Type B pancreatic cell (in vitro differentiated cells): Measurements from ENCODE around the gene MKI67. TPM values are rescaled to one million over a fixed set of nuclear protein-coding genes. Genes with fewer than 3 reads are reported as not detected.

Experiments used
- DNase-seq: peaks from one replicate; pipeline ENCODE4 v3.0.0; 2021; ENCODE audit warnings: mixed read lengths; ENCODE audit not compliant: unreplicated experiment; ENCODE audit errors: extremely low spot score
- H3K27ac Mint-ChIP-seq: 2 replicates; pipeline ENCODE4 v1.8.0; 2021; ENCODE audit warnings: mild to moderate bottlenecking, mixed read lengths
- H3K27me3 Mint-ChIP-seq: 2 replicates; pipeline ENCODE4 v1.8.0; 2021; ENCODE audit warnings: mixed read lengths
- H3K36me3 Mint-ChIP-seq: 2 replicates; pipeline ENCODE4 v1.8.0; 2021; ENCODE audit warnings: mixed read lengths
- H3K4me1 Mint-ChIP-seq: one replicate; pipeline ENCODE4 v1.8.0; 2021; ENCODE audit warnings: mixed read lengths; ENCODE audit not compliant: unreplicated experiment
- H3K4me3 Mint-ChIP-seq: 2 replicates; pipeline ENCODE4 v1.8.0; 2021; ENCODE audit warnings: mild to moderate bottlenecking, mixed read lengths
- H3K9me3 Mint-ChIP-seq: 2 replicates; pipeline ENCODE4 v1.8.0; 2021; ENCODE audit warnings: mixed read lengths
- CTCF ChIP-seq: fragments of 200-600 bp; sonication (generic); conservative IDR thresholded peaks from 2 replicates; pipeline ENCODE4 v1.5.0; 2021; ENCODE audit warnings: antibody characterized with exemption, mild to moderate bottlenecking
- total RNA-seq: library from RNA; stranded (reverse); gene quantifications from 2 replicates; pipeline ENCODE4 v1.2.1, GENCODE V29; 2021; ENCODE audit warnings: low replicate concordance

MKI67 gene
- total RNA-seq, 1 donor from 2014 or later, result 104 TPM

GRCh38 chr10:128114901-128115300, 11.3 kb downstream of the MKI67 start:
- Mint-ChIP-seq H3K36me3 (peaks cover 31% of the 10 kb centered on the region), H3K27ac (no peak overlapping the region), H3K27me3 (no peaks in the 10 kb centered on the region), H3K4me3 (no peak overlapping the region), H3K9me3 (no peaks in the 10 kb centered on the region), H3K4me1 (no peaks in the 10 kb centered on the region)
- DNase-seq, result no peak
- no peak for TF ChIP-seq CTCF

GRCh38 chr10:128113026-128113425, 13.2 kb downstream of the MKI67 start:
- Mint-ChIP-seq H3K36me3 (peaks cover 23% of the 10 kb centered on the region), H3K27ac (no peak overlapping the region), H3K4me1 (no peaks in the 10 kb centered on the region), H3K27me3 (no peaks in the 10 kb centered on the region), H3K4me3 (no peak overlapping the region), H3K9me3 (no peaks in the 10 kb centered on the region)
- no peak for DNase-seq
- no peak for TF ChIP-seq CTCF

- no peak overlapping the region for H3K4me3 Mint-ChIP-seq
- DNase-seq, result no peak
- H3K36me3 Mint-ChIP-seq, result peaks cover 23% of the 10 kb centered on the region
- H3K9me3 Mint-ChIP-seq, result no peaks in the 10 kb centered on the region
- H3K27ac Mint-ChIP-seq, result no peak overlapping the region
- H3K27me3 Mint-ChIP-seq, result no peaks in the 10 kb centered on the region
- TF ChIP-seq CTCF, result no peak
- no peaks in the 10 kb centered on the region for H3K4me1 Mint-ChIP-seq
Observed at GRCh38 chr10:128111696-128112095, 14.5 kb downstream of the MKI67 start.

GRCh38 chr10:128110339-128110738, 15.9 kb downstream of the MKI67 start:
- TF ChIP-seq CTCF, result no peak
- no peaks in the 10 kb centered on the region for H3K27me3 Mint-ChIP-seq
- no peak overlapping the region for H3K4me3 Mint-ChIP-seq
- no peaks in the 10 kb centered on the region for H3K9me3 Mint-ChIP-seq
- H3K4me1 Mint-ChIP-seq, result no peaks in the 10 kb centered on the region
- H3K36me3 Mint-ChIP-seq, result peaks cover 19% of the 10 kb centered on the region
- no peak for DNase-seq
- H3K27ac Mint-ChIP-seq, result no peak overlapping the region

GRCh38 chr10:128109707-128110106, 16.5 kb downstream of the MKI67 start:
- Mint-ChIP-seq H3K4me3 (no peak overlapping the region), H3K36me3 (peaks cover 21% of the 10 kb centered on the region), H3K27me3 (no peaks in the 10 kb centered on the region), H3K4me1 (no peaks in the 10 kb centered on the region), H3K27ac (no peak overlapping the region), H3K9me3 (no peaks in the 10 kb centered on the region)
- no peak for TF ChIP-seq CTCF
- DNase-seq, result no peak

GRCh38 chr10:128105383-128105782, 20.8 kb downstream of the MKI67 start:
- TF ChIP-seq CTCF, result no peak
- Mint-ChIP-seq H3K27me3 (no peaks in the 10 kb centered on the region), H3K36me3 (peaks cover 26% of the 10 kb centered on the region), H3K9me3 (no peaks in the 10 kb centered on the region), H3K4me3 (no peak overlapping the region), H3K27ac (no peak overlapping the region), H3K4me1 (no peaks in the 10 kb centered on the region)
- DNase-seq, result no peak
